Measurements from ENCODE around the gene NPTXR.

- no peak for TF ChIP-seq POLR2AphosphoS5 (IDR thresholded peaks at IDR 0.05; ENCODE audit: low read depth, low read length)
- TF ChIP-seq ELF1 (IDR thresholded peaks at IDR 0.05; ENCODE audit: borderline replicate concordance, low read depth): no peak
- no peak for TF ChIP-seq CTCF (IDR thresholded peaks at IDR 0.05 in 2 of 3, conservative IDR thresholded peaks at IDR 0.05 in 1 of 3; ENCODE audit: borderline replicate concordance in 1 of 3, insufficient read depth in 1 of 3, low read depth in 2 of 3, low read length in 2 of 3)
- TF ChIP-seq EZH2 (IDR thresholded peaks at IDR 0.05): no peak
- TF ChIP-seq SRF (IDR thresholded peaks at IDR 0.05; ENCODE audit: low read depth): no peak
- TF ChIP-seq POLR2A (IDR thresholded peaks at IDR 0.05; ENCODE audit: borderline replicate concordance, extremely low read depth, insufficient read depth, insufficient read length): no peak
- no peak for TF ChIP-seq EGR1 (IDR thresholded peaks at IDR 0.05; ENCODE audit: low read depth)
- no peak for TF ChIP-seq ZBTB33 (IDR thresholded peaks at IDR 0.05; ENCODE audit: extremely low read depth, insufficient replicate concordance, low read length)
These were observed 48.3 kb downstream of the NPTXR start for GRCh38 chr22:38795569-38795968.

Measured in HCT116 (cell line).